HG03135 (cell line): Measurements from ENCODE around the gene IKZF1.

Source experiments
- ATAC-seq: cut with Tn5 transposase; IDR thresholded peaks from one replicate; pipeline ENCODE4 v1.9.1; 2021; ENCODE audit warnings: mild to moderate bottlenecking, moderate library complexity; ENCODE audit not compliant: unreplicated experiment

IKZF1 gene

GRCh38 chr7:50369143-50370026 lies 64.9 kb downstream of the IKZF1 start:
- ATAC-seq = no peak

GRCh38 chr7:50370884-50371283 lies 66.4 kb downstream of the IKZF1 start:
- no peak for ATAC-seq

DNA sequence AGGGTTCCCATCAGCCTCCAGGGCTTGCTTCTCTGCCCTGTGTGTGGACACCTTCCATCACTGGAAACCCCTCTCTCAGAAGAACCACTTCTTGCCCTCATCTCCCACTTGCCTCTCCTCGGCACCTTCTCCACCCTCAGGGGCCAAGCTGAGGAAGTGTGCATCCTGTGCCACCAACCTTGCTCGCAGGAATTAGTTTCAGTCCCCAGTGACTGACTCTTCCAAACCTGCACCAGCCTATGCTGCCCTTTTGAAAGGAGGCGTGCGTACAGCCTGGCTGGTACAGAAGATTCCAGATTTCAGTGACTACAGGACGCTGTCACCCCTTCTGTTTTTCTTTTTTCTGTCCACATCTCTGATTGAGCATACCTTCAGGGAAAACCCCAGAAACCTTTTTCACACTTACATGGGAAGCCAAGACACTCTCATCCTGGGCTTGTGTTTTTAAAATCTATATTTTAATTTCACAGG lies 67.1 kb downstream of the IKZF1 start:
- no peak for ATAC-seq

DNA sequence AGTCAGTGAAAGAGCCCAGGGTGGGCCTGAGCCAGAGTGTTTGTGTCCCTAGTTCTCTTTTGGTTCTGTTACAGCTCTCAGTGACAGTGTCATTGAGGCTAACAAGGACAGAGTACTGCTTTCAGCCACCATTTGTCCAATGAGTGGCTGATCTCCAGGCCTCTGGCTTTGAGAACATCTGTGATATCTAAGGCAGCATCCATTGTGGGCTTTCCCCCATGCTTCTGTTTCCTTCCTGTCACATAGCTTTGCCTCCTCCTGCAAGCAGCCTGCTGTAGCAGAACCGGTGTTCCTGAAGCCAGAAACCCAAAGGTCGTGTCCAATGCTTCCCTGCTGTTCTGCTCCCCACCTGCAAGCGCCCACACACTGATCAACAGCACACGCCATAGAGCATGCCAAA lies 68.4 kb downstream of the IKZF1 start:
- ATAC-seq = no peak

DNA sequence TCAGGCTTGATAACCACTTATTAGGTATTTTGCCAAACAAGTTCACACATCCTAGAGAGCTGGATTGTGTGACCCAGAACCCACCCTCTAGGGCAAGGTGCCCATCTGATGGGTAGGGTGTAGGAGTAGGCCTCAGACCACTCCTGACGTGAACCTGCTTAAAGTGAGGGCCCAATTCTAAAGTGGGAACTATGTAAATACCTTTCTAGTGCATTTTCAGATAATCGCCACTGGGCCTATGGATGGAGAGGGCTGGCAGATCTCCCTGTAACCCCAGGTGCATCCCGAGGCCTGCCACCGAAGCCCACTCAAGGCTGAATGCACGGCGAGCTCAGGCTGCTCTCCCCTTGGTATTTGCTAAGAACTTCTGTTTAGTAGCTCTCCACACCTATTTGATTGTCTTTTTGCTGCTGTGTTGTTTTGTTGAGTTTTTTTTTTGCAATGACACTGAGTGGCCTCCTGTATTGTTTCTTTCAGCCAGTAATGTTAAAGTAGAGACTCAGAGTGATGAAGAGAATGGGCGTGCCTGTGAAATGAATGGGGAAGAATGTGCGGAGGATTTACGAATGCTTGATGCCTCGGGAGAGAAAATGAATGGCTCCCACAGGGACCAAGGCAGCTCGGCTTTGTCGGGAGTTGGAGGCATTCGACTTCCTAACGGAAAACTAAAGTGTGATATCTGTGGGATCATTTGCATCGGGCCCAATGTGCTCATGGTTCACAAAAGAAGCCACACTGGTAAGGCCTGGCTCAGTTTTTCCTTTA lies 71.7 kb downstream of the IKZF1 start:
- ATAC-seq = no peak

DNA sequence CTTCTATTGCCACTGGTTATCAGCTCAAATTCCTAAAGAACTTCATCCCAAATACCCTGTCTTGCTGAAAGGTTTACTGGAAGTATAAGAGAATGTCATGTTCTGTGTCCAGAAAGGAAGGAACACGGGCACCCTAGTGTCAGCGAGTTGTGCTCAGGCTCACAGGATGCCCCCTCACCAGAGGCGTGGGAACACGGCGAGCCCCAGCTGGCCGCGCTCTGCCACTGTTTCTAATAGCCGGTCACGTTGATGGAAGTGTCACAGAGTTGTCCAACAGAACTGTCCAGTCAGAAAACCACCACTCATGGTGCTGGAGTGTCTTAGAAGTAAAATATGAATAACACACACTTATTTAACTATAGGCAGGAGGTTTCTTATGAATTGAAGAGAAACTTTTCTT lies 72.8 kb downstream of the IKZF1 start:
- no peak for ATAC-seq

DNA sequence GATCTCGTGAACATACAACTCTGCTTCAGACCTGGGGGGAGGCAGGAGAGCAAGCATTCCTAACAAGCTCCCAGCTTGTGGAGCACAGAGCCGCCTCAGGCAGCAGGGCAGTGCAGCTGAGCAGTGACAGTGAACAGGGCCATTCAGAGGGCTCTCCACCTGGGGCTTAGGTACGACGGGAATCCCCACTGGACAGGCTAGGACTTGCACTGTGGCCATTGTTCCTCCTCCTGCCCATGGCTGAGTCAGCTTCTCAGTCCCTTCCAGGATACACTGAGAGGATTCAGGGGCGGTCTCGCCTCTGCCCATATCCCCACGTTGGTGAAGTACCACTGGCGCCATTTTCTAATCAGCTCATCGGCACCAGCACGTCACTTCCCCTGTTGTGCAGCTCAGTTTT lies 74.6 kb downstream of the IKZF1 start:
- no peak for ATAC-seq

DNA sequence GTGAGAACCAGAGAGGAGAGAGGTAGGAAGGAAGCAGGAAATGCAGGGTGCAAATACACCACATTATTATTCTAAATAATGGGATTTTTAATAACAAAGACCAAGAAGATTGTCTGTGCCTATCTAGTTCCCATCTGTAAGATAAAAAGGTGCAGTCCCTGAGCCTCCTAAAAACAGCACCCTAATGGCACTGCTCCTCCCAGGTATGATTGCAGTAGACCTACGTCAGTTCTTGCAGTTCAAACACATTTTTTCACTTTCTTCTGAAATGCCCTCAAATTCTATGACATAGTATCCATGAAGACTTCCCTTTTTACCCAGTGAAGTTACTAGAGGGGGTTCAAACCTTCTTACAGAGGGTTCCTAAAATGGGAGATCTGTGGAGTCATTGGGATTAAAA lies 75.0 kb downstream of the IKZF1 start:
- no peak for ATAC-seq

DNA sequence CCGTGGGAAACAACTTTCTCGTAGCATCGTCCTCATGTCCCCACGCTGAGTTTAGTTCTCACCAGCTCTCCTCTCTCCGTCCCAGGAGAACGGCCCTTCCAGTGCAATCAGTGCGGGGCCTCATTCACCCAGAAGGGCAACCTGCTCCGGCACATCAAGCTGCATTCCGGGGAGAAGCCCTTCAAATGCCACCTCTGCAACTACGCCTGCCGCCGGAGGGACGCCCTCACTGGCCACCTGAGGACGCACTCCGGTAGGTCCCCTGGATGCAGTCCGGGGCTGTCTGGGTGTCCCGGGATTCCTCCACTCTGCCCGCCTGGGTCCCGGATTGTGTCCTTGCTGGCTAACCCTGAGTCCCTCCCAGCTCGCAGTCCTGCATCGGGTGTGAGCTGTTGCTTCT lies 77.9 kb downstream of the IKZF1 start:
- no peak for ATAC-seq

GRCh38 chr7:50387351-50387750 lies 82.8 kb downstream of the IKZF1 start:
- ATAC-seq = no peak

DNA sequence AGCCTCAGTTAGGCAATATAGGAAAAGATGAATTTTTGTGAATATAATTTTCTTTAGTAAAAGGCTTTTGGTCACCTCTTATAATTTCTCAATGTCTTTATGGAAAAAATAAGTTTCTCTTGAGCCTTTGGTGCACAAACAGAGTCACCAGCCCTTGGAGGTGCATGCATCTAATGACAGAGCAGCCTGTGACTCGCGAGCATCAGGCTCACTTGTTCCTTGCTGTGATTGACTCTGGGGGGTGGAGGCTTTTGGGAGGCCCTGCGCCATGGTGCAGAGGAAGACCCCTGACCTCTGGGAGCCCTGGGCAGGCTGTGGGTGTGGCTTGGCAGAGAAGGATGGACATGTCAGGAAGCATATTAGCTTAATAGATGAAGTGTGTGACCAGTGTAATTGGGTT lies 85.4 kb downstream of the IKZF1 start:
- ATAC-seq = no peak

DNA sequence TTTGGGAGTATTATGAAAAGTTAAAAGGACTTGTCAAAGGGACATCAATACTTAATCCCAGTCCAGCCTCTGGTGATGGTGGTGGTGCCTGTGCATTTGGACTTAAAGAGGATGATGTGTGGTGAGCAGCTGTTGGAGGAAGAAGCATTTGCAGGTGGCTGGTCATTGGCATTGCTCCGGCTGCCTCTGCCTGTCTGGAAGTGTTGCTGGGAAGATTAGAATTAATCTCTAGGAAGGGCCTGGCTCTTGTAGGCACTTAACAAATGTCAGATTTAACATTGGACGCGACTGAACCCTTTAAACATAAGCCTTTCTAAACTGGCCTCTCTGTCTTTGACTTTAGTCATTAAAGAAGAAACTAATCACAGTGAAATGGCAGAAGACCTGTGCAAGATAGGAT lies 86.9 kb downstream of the IKZF1 start:
- ATAC-seq = no peak

DNA sequence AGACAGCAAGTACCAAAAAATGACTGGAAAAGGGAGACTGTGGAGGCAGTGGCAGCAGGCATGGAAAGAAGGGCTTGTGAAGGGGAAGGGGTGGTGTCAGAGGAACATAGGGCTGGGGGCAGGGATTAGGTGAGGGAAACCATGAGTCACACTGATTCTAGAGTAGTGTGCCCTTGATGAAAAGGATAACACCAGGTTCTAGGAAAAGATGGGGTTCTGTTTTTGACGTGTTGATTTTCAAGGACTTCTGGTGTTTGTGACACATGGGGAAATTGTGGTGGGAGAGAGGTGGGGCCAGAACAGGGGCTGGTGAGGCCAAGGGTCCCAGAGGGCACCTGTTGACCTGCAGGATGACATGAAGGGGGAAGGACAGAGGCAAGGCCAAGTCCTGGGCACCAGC lies 88.6 kb downstream of the IKZF1 start:
- no peak for ATAC-seq

DNA sequence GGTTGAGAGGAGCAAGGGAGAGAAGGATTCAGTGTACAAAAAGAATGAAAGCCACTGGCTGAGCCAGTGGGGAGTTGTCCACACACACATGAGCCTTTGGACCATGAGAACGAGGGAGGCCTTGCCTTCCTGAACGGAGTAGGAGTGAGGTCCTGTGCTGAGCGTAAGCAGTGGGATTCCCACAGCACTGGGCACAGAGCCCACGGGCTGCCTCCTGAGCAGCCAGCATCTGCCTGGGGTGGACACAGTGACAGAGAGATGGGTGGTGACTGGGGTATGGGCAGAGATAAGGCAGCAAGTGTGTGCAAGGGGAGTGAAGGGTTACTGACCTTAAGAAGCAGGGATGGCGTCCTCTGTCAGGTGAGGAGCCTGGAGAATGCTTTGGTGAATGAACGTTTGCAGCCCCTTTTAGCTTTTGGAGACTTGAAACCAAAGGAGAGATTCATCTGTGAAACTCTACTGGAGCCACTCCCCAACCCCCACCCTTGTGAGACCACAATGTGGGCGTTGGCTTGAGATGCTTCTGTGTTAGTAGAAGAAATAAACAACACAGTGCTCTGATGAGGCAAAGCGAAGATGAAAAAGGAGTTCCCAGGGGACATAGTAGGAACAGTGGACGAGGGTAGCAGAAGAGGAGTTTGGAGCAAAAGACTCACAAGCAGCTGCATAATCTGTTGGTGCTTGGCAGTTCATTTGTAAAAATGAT lies 89.2 kb downstream of the IKZF1 start:
- no peak for ATAC-seq

DNA sequence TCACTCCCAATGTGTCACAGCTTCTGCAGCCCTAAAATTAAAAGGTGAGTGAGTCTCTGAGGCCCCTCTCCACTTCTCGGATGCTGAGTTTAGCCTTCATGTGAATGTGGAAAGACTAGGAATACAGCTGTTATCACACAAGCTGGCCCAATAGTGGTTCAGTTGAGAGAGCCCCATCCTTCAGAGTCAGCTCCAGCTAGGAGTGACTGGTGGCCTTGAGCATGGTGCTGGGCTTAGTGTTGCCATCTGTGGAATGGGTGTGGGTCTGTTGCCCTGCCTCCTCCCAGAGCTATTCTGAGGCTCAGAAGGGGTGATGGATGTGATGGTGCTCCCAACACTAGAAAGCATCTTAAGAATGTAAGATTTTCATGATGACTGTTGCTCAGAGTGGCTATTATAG lies 89.8 kb downstream of the IKZF1 start:
- ATAC-seq = no peak

GRCh38 chr7:50396856-50397255 lies 92.3 kb downstream of the IKZF1 start:
- peak; percentile 24 for ATAC-seq

DNA sequence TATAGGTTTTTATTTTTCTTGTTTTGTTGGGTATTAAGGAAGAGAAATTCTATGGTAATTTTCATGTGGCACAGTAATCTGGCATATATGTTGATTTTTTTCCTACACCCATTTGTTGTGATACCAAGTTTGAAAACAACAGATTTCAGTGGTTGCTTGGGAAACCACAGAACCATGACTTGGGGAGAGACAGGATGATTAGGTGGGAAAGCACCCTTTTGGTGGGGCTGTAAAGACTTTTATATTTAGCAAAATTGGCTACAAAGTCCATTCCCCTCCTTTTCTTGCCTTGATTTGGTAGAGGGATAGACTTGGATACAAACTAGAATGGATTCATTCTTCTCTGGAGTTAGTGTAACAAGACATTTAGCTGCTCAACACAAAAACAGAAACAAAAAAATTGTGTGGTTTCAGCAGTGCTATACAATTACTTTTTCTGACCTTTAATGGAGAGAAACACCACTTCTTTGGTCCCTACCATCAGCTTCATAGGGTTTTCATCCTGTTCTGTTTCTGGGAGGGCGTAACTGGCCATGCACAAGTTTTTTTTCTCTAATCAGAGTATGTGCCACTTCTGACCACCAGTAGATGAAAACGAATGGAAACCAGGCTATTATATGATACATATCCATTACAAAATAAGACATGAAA lies 92.9 kb downstream of the IKZF1 start:
- ATAC-seq = peak; percentile 58

DNA sequence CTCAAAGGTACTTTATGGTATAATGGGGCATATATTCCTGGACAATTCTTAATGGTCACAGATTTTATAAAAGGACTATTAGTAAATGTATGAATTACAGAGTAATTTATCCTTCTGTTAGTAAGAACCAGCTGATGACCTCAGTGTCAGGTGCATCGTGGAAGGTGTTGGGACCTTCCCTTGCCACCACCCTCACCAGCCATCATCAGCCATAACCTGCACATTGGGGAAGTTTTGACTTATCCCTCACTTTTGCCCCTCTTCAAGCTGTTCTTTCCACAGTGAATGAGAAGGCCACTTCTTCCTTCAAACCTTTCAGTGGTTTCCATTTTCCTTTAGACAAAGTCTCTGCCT lies 93.4 kb downstream of the IKZF1 start:
- no peak for ATAC-seq

DNA sequence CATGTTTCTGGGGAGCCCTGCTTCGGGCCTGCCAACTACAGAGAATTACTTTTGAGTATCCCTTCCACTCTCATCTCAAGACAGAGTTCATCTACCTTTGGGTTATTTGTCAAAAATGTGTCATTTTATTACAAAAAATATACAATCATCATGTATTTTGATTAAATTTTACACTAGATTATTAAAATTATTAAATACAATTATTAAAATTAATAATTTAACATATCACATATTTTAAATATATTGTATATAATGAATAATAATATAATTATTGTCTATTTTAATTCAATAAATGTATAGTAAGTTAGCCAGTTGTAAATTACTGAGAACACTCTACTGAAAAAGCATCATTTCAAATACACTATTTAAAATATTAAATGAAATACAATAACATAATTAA lies 94.7 kb downstream of the IKZF1 start:
- ATAC-seq = no peak

- no peak for ATAC-seq
Observed at GRCh38 chr7:50399635-50400034, 95.1 kb downstream of the IKZF1 start.

DNA sequence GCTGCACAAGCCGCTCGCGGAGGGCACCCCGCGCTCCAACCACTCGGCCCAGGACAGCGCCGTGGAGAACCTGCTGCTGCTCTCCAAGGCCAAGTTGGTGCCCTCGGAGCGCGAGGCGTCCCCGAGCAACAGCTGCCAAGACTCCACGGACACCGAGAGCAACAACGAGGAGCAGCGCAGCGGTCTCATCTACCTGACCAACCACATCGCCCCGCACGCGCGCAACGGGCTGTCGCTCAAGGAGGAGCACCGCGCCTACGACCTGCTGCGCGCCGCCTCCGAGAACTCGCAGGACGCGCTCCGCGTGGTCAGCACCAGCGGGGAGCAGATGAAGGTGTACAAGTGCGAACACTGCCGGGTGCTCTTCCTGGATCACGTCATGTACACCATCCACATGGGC lies 95.6 kb downstream of the IKZF1 start:
- ATAC-seq = no peak
